K562 (cell line): ENCODE results near the gene CNTNAP4. TPM values are rescaled to one million over a fixed set of nuclear protein-coding genes. Genes with fewer than 3 reads are reported as not detected.

Experiments
- ATAC-seq: fragments of 200-7000 bp; cut with Tn5 transposase; 3 replicates; pipeline ENCODE4 v1.9.1; 2020; ENCODE audit warnings: moderate library complexity
- BruUV-seq: library from RNA; stranded (reverse); fragments of 400-500 nt; replicated peaks from 2 replicates; lab custom pipeline; 2021; lab: Mats Ljungman, UMichigan
- CTCF ChIA-PET: fragments of 300-600 bp; formaldehyde crosslinking; extraction: SDS; loops from one replicate; lab custom pipeline; 2021; ENCODE audit warnings: low intra/inter-chr PET ratio; lab: Yijun Ruan, JAX
- POLR2A ChIA-PET: fragments of 300-600, 350-650 bp; sonication (Branson Sonifier 250); formaldehyde crosslinking; extraction: SDS; loops from one replicate; lab custom pipeline; 2021; ENCODE audit warnings: antibody characterized with exemption, inconsistent platforms; lab: Yijun Ruan, JAX
- DNase-seq, 4 experiments: peaks; one replicate each; pipeline versions ENCODE4 v3.0.0 to v3.0.0-alpha.2; 2011 to 2018; ENCODE audit warnings: low spot score in 3 of 4, mixed read lengths in 3 of 4; ENCODE audit errors: extremely low read depth in 1 of 4
- FAIRE-seq: peaks from 2 replicates; lab custom pipeline; 2011; peaks lifted over from hg19 to GRCh38; lab: Jason Lieb, UNC
- H2AFZ ChIP-seq: 2 replicates; pipeline ENCODE4 v1.6.0; 2011; ENCODE audit warnings: low read depth, low read length, control low read depth, inconsistent platforms
- H3K27ac ChIP-seq: fragments of 200-600 bp; 3 replicates; pipeline ENCODE4 v1.8.0; 2011; ENCODE audit warnings: low read depth, mild to moderate bottlenecking, control low read depth, inconsistent platforms, low read length, moderate library complexity, mixed read lengths; ENCODE audit errors: extremely low read depth
- H3K27me3 ChIP-seq, 2 experiments: fragments of 300-600 bp in 1 of 2; 2 replicates in 1 of 2; 3 replicates in 1 of 2; pipeline versions ENCODE4 v1.6.0 to v1.8.0; 2011; ENCODE audit warnings: inconsistent platforms in 2 of 2, low read length in 2 of 2, mild to moderate bottlenecking in 1 of 2, mixed read lengths in 1 of 2, moderate library complexity in 1 of 2; ENCODE audit not compliant: control insufficient read depth in 2 of 2, insufficient read depth in 2 of 2
- H3K36me3 ChIP-seq: fragments of 300-600 bp; 3 replicates; pipeline ENCODE4 v1.8.0; 2011; ENCODE audit warnings: mild to moderate bottlenecking, low read length, inconsistent platforms; ENCODE audit not compliant: control insufficient read depth, insufficient read depth
- H3K4me1 ChIP-seq, 2 experiments: fragments of 200-600 bp in 1 of 2; replicated peaks in 1 of 2; 2 replicates in 1 of 2; 3 replicates in 1 of 2; pipeline versions ENCODE4 v1.5.1 to v1.8.0; 2011; ENCODE audit warnings: inconsistent platforms in 2 of 2, low read length in 2 of 2, mild to moderate bottlenecking in 1 of 2, mixed read lengths in 1 of 2, moderate library complexity in 1 of 2; ENCODE audit not compliant: control insufficient read depth in 2 of 2, insufficient read depth in 2 of 2
- H3K4me2 ChIP-seq: 2 replicates; pipeline ENCODE4 v1.6.1; 2011; ENCODE audit warnings: low read length, control low read depth, inconsistent platforms, mixed read lengths; ENCODE audit not compliant: insufficient read depth
- H3K4me3 ChIP-seq: fragments of 200-600 bp; sonication (generic), shearing (Covaris generic); 2 replicates; pipeline ENCODE4 v1.5.1; 2016; ENCODE audit warnings: control low read depth, inconsistent platforms
- H3K79me2 ChIP-seq: fragments of 200-600 bp; 3 replicates; pipeline ENCODE4 v1.8.0; 2011; ENCODE audit warnings: low read length, inconsistent platforms; ENCODE audit not compliant: control insufficient read depth, insufficient read depth
- H3K9ac ChIP-seq, 2 experiments: 2 replicates each; pipeline versions ENCODE4 v1.6.0 to v1.6.1; 2011; ENCODE audit warnings: low read depth in 2 of 2, low read length in 2 of 2, control low read depth in 1 of 2, inconsistent platforms in 1 of 2, mild to moderate bottlenecking in 1 of 2, mixed read lengths in 1 of 2; ENCODE audit not compliant: insufficient read depth in 1 of 2
- H3K9me1 ChIP-seq: one replicate; pipeline ENCODE4 v1.6.0; 2011; ENCODE audit warnings: inconsistent platforms, mild to moderate bottlenecking, low read length, moderate library complexity; ENCODE audit not compliant: control insufficient read depth, insufficient read depth
- H3K9me3 ChIP-seq: replicated peaks from 2 replicates; pipeline ENCODE4 v1.5.1; 2011; ENCODE audit warnings: low read depth, low read length, inconsistent platforms; ENCODE audit not compliant: control insufficient read depth, insufficient read depth
- H4K20me1 ChIP-seq: replicated peaks from 2 replicates; pipeline ENCODE4 v1.6.1; 2011; ENCODE audit warnings: low read length, inconsistent platforms, mixed read lengths; ENCODE audit not compliant: control insufficient read depth, insufficient read depth
- CBX1 ChIP-seq: sonication (generic); IDR thresholded peaks from 2 replicates; pipeline ENCODE4 v1.6.1; 2016; ENCODE audit warnings: antibody characterized with exemption, low read depth, mild to moderate bottlenecking
- HCFC1 ChIP-seq: IDR thresholded peaks from 2 replicates; pipeline ENCODE4 v1.6.1; 2012; ENCODE audit warnings: low read depth, low read length, improper control_type of control experiment
- HDAC6 ChIP-seq: IDR thresholded peaks from 2 replicates; pipeline ENCODE4 v1.6.1; 2012; ENCODE audit warnings: low read depth, mild to moderate bottlenecking, control low read depth, inconsistent platforms, low read length, moderate library complexity
- KDM4B ChIP-seq, 2 experiments: fragments of 450-650 bp in 1 of 2; sonication (generic) in 1 of 2; IDR thresholded peaks; 2 replicates each; pipeline ENCODE4 v1.6.1; 2016 to 2017; ENCODE audit warnings: borderline replicate concordance in 2 of 2, antibody characterized with exemption in 1 of 2, low read depth in 1 of 2, mild to moderate bottlenecking in 1 of 2
- NR2C1 ChIP-seq, 2 experiments: fragments of 450-650 bp; IDR thresholded peaks; 2 replicates each; pipeline ENCODE4 v1.6.1; 2017; ENCODE audit warnings: mild to moderate bottlenecking in 2 of 2, antibody characterized with exemption in 1 of 2, inconsistent platforms in 1 of 2, missing compliant biosample characterization in 1 of 2, missing genetic modification characterization in 1 of 2
- POLR3A ChIP-seq: IDR thresholded peaks from 2 replicates; pipeline ENCODE4 v1.6.1; 2011; ENCODE audit warnings: borderline replicate concordance, mild to moderate bottlenecking, moderate library complexity; ENCODE audit not compliant: insufficient read length, insufficient read depth; ENCODE audit errors: extremely low read depth
- SMAD1 ChIP-seq: fragments of 150-350 bp; IDR thresholded peaks from 2 replicates; pipeline ENCODE4 v1.6.1; 2014; ENCODE audit warnings: low read length, low read depth; ENCODE audit not compliant: partially characterized antibody
- WGBS: fragments of 100-300 bp; shearing (Covaris generic); methylation state at CpG from one replicate; pipeline ENCODE4 v1.1.6; 2016; ENCODE audit warnings: low coverage, mixed read lengths; ENCODE audit not compliant: insufficient coverage; ENCODE audit errors: missing lambda C conversion rate; 5-methylcytosine and 5-hydroxymethylcytosine counted together
- in situ Hi-C: fragments of 300-500 bp; cut with MboI; formaldehyde crosslinking; loops from 4 replicates; pipeline ENCODE4 v1.15.0; 2018; ENCODE audit warnings: inconsistent platforms, mixed read lengths
- intact Hi-C: fragments of 100-400 bp; cut with micrococcal nuclease; formaldehyde crosslinking; loops from 2 replicates; pipeline ENCODE4 v1.14.2; 2022
- polyA plus RNA-seq, 8 experiments: library from polyadenylated mRNA; depleted of rRNA in 4 of 8; stranded (reverse) in 5 of 8; unstranded in 3 of 8; fragments of >200 nt; fragmentation: Nextera tagmentation in 2 of 8; fragmentation: Illumina TruSeq in 1 of 8; extraction: Ambion mirVana in 2 of 8; extraction: Trizol in 1 of 8; gene quantifications; 2 replicates each; pipeline versions ENCODE4 v1.2.1 to v1.2.3, GENCODE V29; 2011 to 2014; ENCODE audit warnings: inconsistent platforms in 1 of 8, missing spikeins in 1 of 8
- total RNA-seq, 7 experiments: library from RNA; depleted of rRNA in 6 of 7; stranded (reverse); fragments of >200 nt in 6 of 7; fragmentation: Illumina TruSeq in 2 of 7; extraction: Trizol in 2 of 7; gene quantifications; 2 replicates each; pipeline versions ENCODE4 v1.2.1 to v1.2.3, GENCODE V29; 2011 to 2021; ENCODE audit warnings: low replicate concordance in 1 of 7
- TF ChIP-seq, protein P1 (sequence below): fragments of 200-800 bp; sonication (Bioruptor generic); IDR thresholded peaks from 2 replicates; pipeline ENCODE4 v1.6.1; 2017; ENCODE audit warnings: missing genetic modification characterization, missing compliant biosample characterization

Gene CNTNAP4
- total and polyA plus RNA-seq, 9 of the 15 experiments (the other 6 are each of a cell fraction or from before 2014, with no cell fraction given): not detected

DNA sequence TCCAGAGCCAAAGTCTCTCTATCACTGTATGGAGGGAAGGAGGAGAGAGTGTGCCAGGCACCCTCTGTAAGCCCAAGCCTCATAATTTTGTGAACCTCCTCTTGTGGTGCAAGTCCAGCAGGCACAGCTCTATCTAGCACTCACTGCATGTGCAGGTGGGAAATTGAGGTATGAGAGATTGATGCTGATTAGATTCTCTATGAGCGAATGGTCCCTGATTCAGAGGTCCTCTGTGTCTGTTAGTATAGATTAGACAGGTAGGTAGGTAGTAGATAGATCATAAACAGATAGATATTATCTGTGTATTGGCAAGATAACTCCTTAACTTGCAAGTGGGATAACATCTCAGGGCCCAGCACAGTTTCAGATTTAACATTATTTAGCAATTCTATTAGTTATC is 209.5 kb downstream of the CNTNAP4 start:
- Histone ChIP-seq H3K27ac (no peak overlapping the region), H4K20me1 (no peaks in the 10 kb centered on the region), H3K36me3 (no peaks in the 10 kb centered on the region), H3K4me1 (no peaks in the 10 kb centered on the region), H3K27me3 (no peaks in the 10 kb centered on the region), H3K9ac (no peak overlapping the region), H3K79me2 (no peaks in the 10 kb centered on the region), H3K9me1 (no peaks in the 10 kb centered on the region), H3K9me3 (no peaks in the 10 kb centered on the region), H2AFZ (no peak overlapping the region), H3K4me2 (no peak overlapping the region), H3K4me3 (no peak overlapping the region)
- CTCF ChIA-PET: no interaction called here
- FAIRE-seq: no peak
- no peak for ATAC-seq
- no peak for TF ChIP-seq HCFC1
- TF ChIP-seq POLR3A: no peak
- no peak for TF ChIP-seq KDM4B (IDR thresholded peaks at IDR 0.05; ENCODE audit: borderline replicate concordance in 2 of 2, low read depth in 1 of 2)
- TF ChIP-seq SMAD1: no peak
- TF ChIP-seq HDAC6: no peak
- TF ChIP-seq NR2C1 (IDR thresholded peaks at IDR 0.05): no peak
- no peak for TF ChIP-seq NR2C1 (tag; IDR thresholded peaks at IDR 0.05)
- TF ChIP-seq, protein P1, sequence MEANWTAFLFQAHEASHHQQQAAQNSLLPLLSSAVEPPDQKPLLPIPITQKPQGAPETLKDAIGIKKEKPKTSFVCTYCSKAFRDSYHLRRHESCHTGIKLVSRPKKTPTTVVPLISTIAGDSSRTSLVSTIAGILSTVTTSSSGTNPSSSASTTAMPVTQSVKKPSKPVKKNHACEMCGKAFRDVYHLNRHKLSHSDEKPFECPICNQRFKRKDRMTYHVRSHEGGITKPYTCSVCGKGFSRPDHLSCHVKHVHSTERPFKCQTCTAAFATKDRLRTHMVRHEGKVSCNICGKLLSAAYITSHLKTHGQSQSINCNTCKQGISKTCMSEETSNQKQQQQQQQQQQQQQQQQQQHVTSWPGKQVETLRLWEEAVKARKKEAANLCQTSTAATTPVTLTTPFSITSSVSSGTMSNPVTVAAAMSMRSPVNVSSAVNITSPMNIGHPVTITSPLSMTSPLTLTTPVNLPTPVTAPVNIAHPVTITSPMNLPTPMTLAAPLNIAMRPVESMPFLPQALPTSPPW (CRISPR knock-in tag): no peak
- no peak for TF ChIP-seq CBX1
- 0% methylated on average over 1 of the region's 1 CpG for WGBS
- no peak for DNase-seq
- POLR2A ChIA-PET: no interaction called here
- in situ Hi-C loops (no loop called here), intact Hi-C loops (no loop called here)
- no TSS peak for BruUV-seq
